H1 (cell line): ENCODE results near the gene AGPAT2.

Experiments
- EZH2 ChIP-seq: fragments of 200-600 bp; sonication (generic); IDR thresholded peaks from 2 replicates; pipeline ENCODE4 v1.7.1; 2012; ENCODE audit warnings: low read depth, mild to moderate bottlenecking, moderate library complexity, low read length, inconsistent platforms; ENCODE audit not compliant: severe bottlenecking
- FOSL1 ChIP-seq: IDR thresholded peaks from 2 replicates; pipeline ENCODE4 v1.6.1; 2011; ENCODE audit warnings: mild to moderate bottlenecking, low read depth, low read length, moderate library complexity; ENCODE audit not compliant: insufficient read depth
- GABPA ChIP-seq: IDR thresholded peaks from 2 replicates; pipeline ENCODE4 v1.6.1; 2011; ENCODE audit warnings: mild to moderate bottlenecking, low read length, moderate library complexity, borderline replicate concordance; ENCODE audit not compliant: insufficient read depth
- HDAC2 ChIP-seq, 2 experiments: fragments of 300-600 bp in 1 of 2; sonication (generic) in 1 of 2; IDR thresholded peaks; 2 replicates each; pipeline ENCODE4 v1.6.1; 2011 to 2012; ENCODE audit warnings: low read depth in 2 of 2, low read length in 2 of 2, mild to moderate bottlenecking in 2 of 2, moderate library complexity in 2 of 2, borderline replicate concordance in 1 of 2, inconsistent platforms in 1 of 2
- POLR2AphosphoS5 ChIP-seq: IDR thresholded peaks from 2 replicates; pipeline ENCODE4 v1.6.1; 2011; ENCODE audit warnings: low read depth, low read length
- RFX5 ChIP-seq: IDR thresholded peaks from 2 replicates; pipeline ENCODE4 v1.6.1; 2011; ENCODE audit warnings: low read depth, low read length, improper control_type of control experiment, borderline replicate concordance
- RXRA ChIP-seq: IDR thresholded peaks from 2 replicates; pipeline ENCODE4 v1.6.1; 2011; ENCODE audit warnings: low read depth, mild to moderate bottlenecking, low read length, moderate library complexity; ENCODE audit not compliant: insufficient read depth
- SP1 ChIP-seq: IDR thresholded peaks from 2 replicates; pipeline ENCODE4 v1.6.1; 2011; ENCODE audit warnings: low read depth, low read length
- SRF ChIP-seq: IDR thresholded peaks from 2 replicates; pipeline ENCODE4 v1.6.1; 2011; ENCODE audit warnings: mild to moderate bottlenecking, low read depth, low read length, moderate library complexity
- TCF12 ChIP-seq: IDR thresholded peaks from 2 replicates; pipeline ENCODE4 v1.6.1; 2011; ENCODE audit warnings: low read depth, mild to moderate bottlenecking, low read length
- TF ChIP-seq, protein P1 (sequence below), 3 experiments: IDR thresholded peaks; 1 replicate in 2 of 3; 2 replicates in 1 of 3; pipeline versions ENCODE4 v1.5.1 to v1.6.1; 2011; ENCODE audit warnings: low read length in 3 of 3, mild to moderate bottlenecking in 3 of 3, inconsistent platforms in 2 of 3, low read depth in 1 of 3, moderate library complexity in 1 of 3; ENCODE audit not compliant: insufficient read depth in 1 of 3; ENCODE audit errors: control extremely low read depth in 1 of 3
- TF ChIP-seq, protein P2 (sequence below): IDR thresholded peaks from 2 replicates; pipeline ENCODE4 v1.6.1; 2012; ENCODE audit warnings: inconsistent platforms
- TF ChIP-seq, protein P3 (sequence below): IDR thresholded peaks from 2 replicates; pipeline ENCODE4 v1.6.1; 2012; ENCODE audit warnings: inconsistent platforms

GRCh38 chr9:136645903-136646754, 41.1 kb downstream of the AGPAT2 start:
- TF ChIP-seq SRF (no peak), RXRA (no peak), TCF12 (no peak), SP1 (no peak), GABPA (no peak), EZH2 (no peak), FOSL1 (no peak), HDAC2 (IDR thresholded peaks at IDR 0.05; ENCODE audit: borderline replicate concordance in 1 of 2, low read depth in 2 of 2, low read length in 2 of 2) (no peak), POLR2AphosphoS5 (no peak), RFX5 (no peak)
- TF ChIP-seq, protein P1, sequence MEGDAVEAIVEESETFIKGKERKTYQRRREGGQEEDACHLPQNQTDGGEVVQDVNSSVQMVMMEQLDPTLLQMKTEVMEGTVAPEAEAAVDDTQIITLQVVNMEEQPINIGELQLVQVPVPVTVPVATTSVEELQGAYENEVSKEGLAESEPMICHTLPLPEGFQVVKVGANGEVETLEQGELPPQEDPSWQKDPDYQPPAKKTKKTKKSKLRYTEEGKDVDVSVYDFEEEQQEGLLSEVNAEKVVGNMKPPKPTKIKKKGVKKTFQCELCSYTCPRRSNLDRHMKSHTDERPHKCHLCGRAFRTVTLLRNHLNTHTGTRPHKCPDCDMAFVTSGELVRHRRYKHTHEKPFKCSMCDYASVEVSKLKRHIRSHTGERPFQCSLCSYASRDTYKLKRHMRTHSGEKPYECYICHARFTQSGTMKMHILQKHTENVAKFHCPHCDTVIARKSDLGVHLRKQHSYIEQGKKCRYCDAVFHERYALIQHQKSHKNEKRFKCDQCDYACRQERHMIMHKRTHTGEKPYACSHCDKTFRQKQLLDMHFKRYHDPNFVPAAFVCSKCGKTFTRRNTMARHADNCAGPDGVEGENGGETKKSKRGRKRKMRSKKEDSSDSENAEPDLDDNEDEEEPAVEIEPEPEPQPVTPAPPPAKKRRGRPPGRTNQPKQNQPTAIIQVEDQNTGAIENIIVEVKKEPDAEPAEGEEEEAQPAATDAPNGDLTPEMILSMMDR (IDR thresholded peaks at IDR 0.05; ENCODE audit: control extremely low read depth in 1 of 3, insufficient read depth in 1 of 3, low read depth in 1 of 3, low read length in 3 of 3): no peak
- TF ChIP-seq, protein P2, sequence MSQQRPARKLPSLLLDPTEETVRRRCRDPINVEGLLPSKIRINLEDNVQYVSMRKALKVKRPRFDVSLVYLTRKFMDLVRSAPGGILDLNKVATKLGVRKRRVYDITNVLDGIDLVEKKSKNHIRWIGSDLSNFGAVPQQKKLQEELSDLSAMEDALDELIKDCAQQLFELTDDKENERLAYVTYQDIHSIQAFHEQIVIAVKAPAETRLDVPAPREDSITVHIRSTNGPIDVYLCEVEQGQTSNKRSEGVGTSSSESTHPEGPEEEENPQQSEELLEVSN: no peak
- TF ChIP-seq, protein P3, sequence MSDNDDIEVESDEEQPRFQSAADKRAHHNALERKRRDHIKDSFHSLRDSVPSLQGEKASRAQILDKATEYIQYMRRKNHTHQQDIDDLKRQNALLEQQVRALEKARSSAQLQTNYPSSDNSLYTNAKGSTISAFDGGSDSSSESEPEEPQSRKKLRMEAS: no peak
